Dendritic cell treated with granulocyte-macrophage colony-stimulating factor and Interleukin-4, amounts not matched to agents 40 ng/mL and 50 ng/mL, for 4 days (primary cell): ENCODE results near the gene GDPD5.
A peak's percentile ranks its signal among the peaks of the same experiment; 100 is the strongest.

Source experiments
- H3K27ac Mint-ChIP-seq: one replicate; pipeline ENCODE4 v1.8.0; 2022; ENCODE audit warnings: mild to moderate bottlenecking, mixed read lengths
- H3K27me3 Mint-ChIP-seq: one replicate; pipeline ENCODE4 v1.8.0; 2022; ENCODE audit warnings: mild to moderate bottlenecking, mixed read lengths
- H3K36me3 Mint-ChIP-seq: one replicate; pipeline ENCODE4 v1.8.0; 2022; ENCODE audit warnings: low read depth, mixed read lengths
- H3K4me1 Mint-ChIP-seq: one replicate; pipeline ENCODE4 v1.8.0; 2022; ENCODE audit warnings: low read depth, mixed read lengths
- H3K4me3 Mint-ChIP-seq: one replicate; pipeline ENCODE4 v1.8.0; 2022; ENCODE audit warnings: mild to moderate bottlenecking, moderate library complexity, mixed read lengths
- H3K9me3 Mint-ChIP-seq: one replicate; pipeline ENCODE4 v1.8.0; 2022; ENCODE audit warnings: mixed read lengths
- intact Hi-C: fragments of 100-400 bp; cut with micrococcal nuclease; formaldehyde crosslinking; loops from one replicate; pipeline ENCODE4 v1.15.0; 2022

The GDPD5 gene

DNA sequence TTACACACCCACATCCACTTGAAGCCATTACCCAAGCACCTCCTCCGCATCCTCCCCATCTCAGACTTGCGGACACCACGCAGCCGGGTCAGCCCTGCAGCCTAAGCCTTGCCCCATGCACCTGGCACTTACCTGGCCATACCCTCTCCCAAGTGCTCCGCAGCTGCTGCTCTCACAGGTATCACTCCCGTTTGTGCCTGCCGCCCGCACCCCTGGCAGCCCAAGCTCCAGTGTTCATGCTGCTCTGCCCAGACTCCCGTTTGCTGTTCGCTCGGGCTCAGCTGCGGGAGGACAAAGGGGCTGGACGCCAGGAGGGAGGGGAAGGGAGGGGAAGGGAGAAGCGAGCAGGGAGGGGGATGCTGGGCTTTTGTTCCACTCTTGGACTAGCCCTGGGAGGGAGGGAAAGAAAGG lies 92.8 kb downstream of the GDPD5 start, which contains the start of gene KLHL35:
Gene KLHL35, minus strand, starts transcription at position 293 of the 411 bp plus-strand sequence. CDS start 2,574 bp downstream, outside the sequence.
- Mint-ChIP-seq H3K27me3 (peaks cover 52% of the 10 kb centered on the region), H3K9me3 (peaks cover 12% of the 10 kb centered on the region), H3K36me3 (peaks cover 26% of the 10 kb centered on the region), H3K4me1 (peaks cover 31% of the 10 kb centered on the region), H3K4me3 (no peak within 1 kb of the TSS), H3K27ac (no peak within 1 kb of the TSS)
- intact Hi-C loops, result no loop called here

- H3K36me3 Mint-ChIP-seq, result peaks cover 26% of the 10 kb centered on the region
- H3K27me3 Mint-ChIP-seq, result peaks cover 60% of the 10 kb centered on the region
- H3K4me3 Mint-ChIP-seq, result no peak overlapping the region
- intact Hi-C loops, result loop anchor here (2.0 kb wide), 1 partner anchor 33 kb away; the partner anchor contains the start of gene RPS3
- H3K4me1 Mint-ChIP-seq, result peaks cover 37% of the 10 kb centered on the region
- peaks cover 12% of the 10 kb centered on the region for H3K9me3 Mint-ChIP-seq
- H3K27ac Mint-ChIP-seq, result no peak overlapping the region
These were observed 93.9 kb downstream of the GDPD5 start for GRCh38 chr11:75431533-75432525.

GRCh38 chr11:75430714-75431532 lies 94.8 kb downstream of the GDPD5 start:
- intact Hi-C loops, result loop anchor here (2.0 kb wide), 1 partner anchor 32 kb away; the partner anchor contains the start of gene RPS3
- Mint-ChIP-seq H3K27ac (peak overlapping the region; percentile 76), H3K27me3 (peaks cover 64% of the 10 kb centered on the region), H3K36me3 (peaks cover 26% of the 10 kb centered on the region), H3K4me3 (peak overlapping the region; percentile 76), H3K4me1 (peaks cover 37% of the 10 kb centered on the region), H3K9me3 (peaks cover 12% of the 10 kb centered on the region)

GRCh38 chr11:75429902-75430713 lies 95.6 kb downstream of the GDPD5 start:
- intact Hi-C loops, result loop anchor here (2.0 kb wide), 1 partner anchor 31 kb away; the partner anchor contains the start of gene RPS3
- Mint-ChIP-seq H3K27me3 (peaks cover 64% of the 10 kb centered on the region), H3K36me3 (peaks cover 22% of the 10 kb centered on the region), H3K9me3 (peaks cover 12% of the 10 kb centered on the region), H3K4me1 (peaks cover 37% of the 10 kb centered on the region), H3K27ac (peak overlapping the region; percentile 76), H3K4me3 (peak overlapping the region; percentile 76)

DNA sequence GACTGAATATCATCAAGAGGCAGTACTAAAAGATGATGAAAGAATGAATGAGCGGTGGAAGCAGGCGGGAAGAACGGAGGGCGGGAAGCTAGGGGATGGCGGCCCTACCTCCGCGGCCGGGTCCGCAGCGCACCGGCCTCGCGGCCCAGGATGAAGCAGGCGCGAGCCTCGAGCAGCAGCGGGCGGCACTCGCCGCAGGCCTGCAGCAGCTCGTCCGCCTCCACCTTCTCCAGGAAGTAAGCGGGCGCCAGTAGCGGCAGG lies 96.2 kb downstream of the GDPD5 start:
- Mint-ChIP-seq H3K4me3 (peak overlapping the region; percentile 39), H3K27ac (peak overlapping the region; percentile 69), H3K27me3 (peaks cover 64% of the 10 kb centered on the region), H3K9me3 (peaks cover 12% of the 10 kb centered on the region), H3K36me3 (peaks cover 16% of the 10 kb centered on the region), H3K4me1 (peaks cover 37% of the 10 kb centered on the region)
- intact Hi-C loops, result no loop called here

GRCh38 chr11:75428989-75429640 lies 96.6 kb downstream of the GDPD5 start:
- H3K4me1 Mint-ChIP-seq, result peaks cover 37% of the 10 kb centered on the region
- peaks cover 64% of the 10 kb centered on the region for H3K27me3 Mint-ChIP-seq
- intact Hi-C loops, result no loop called here
- peak overlapping the region; percentile 69 for H3K27ac Mint-ChIP-seq
- peak overlapping the region; percentile 39 for H3K4me3 Mint-ChIP-seq
- peaks cover 17% of the 10 kb centered on the region for H3K36me3 Mint-ChIP-seq
- H3K9me3 Mint-ChIP-seq, result peaks cover 12% of the 10 kb centered on the region

GRCh38 chr11:75428281-75428724 lies 97.4 kb downstream of the GDPD5 start:
- Mint-ChIP-seq H3K27me3 (peaks cover 58% of the 10 kb centered on the region), H3K27ac (peak overlapping the region; percentile 63)

DNA sequence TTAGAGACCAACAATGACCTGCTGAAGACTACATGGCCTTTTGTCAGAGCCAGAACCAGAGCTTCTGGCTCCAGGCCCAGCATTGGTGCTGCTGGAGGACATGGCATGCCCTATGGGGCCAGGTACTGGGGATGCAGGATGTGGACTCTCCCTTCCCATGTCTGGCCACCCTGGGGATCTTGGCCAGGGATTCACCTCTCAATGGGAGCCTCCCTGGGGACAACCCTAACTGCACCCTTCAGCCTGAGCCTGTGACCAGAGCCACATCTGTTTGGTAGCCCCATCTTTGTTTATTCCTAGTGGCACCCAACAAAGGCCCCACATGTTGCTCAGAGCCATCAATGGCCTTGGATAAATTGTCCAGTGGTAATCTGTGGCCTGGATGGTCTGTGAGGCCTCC lies 98.6 kb downstream of the GDPD5 start:
- Mint-ChIP-seq H3K9me3 (peaks cover 12% of the 10 kb centered on the region), H3K36me3 (peaks cover 28% of the 10 kb centered on the region), H3K4me1 (peaks cover 30% of the 10 kb centered on the region), H3K4me3 (no peak overlapping the region), H3K27ac (no peak overlapping the region), H3K27me3 (peaks cover 47% of the 10 kb centered on the region)
- intact Hi-C loops, result no loop called here

More at GRCh38 chr11:75428281-75428724, 97.4 kb downstream of the GDPD5 start:
- H3K4me3 Mint-ChIP-seq, result peak overlapping the region; percentile 74
- peaks cover 12% of the 10 kb centered on the region for H3K9me3 Mint-ChIP-seq
- H3K36me3 Mint-ChIP-seq, result peaks cover 21% of the 10 kb centered on the region
- H3K4me1 Mint-ChIP-seq, result peaks cover 37% of the 10 kb centered on the region
- intact Hi-C loops, result no loop called here

GRCh38 chr11:75426720-75427086 lies 99.0 kb downstream of the GDPD5 start:
- Mint-ChIP-seq H3K4me3 (no peak overlapping the region), H3K27me3 (peaks cover 42% of the 10 kb centered on the region), H3K36me3 (peaks cover 33% of the 10 kb centered on the region), H3K4me1 (peaks cover 26% of the 10 kb centered on the region), H3K9me3 (peaks cover 12% of the 10 kb centered on the region), H3K27ac (no peak overlapping the region)
- intact Hi-C loops, result no loop called here

DNA sequence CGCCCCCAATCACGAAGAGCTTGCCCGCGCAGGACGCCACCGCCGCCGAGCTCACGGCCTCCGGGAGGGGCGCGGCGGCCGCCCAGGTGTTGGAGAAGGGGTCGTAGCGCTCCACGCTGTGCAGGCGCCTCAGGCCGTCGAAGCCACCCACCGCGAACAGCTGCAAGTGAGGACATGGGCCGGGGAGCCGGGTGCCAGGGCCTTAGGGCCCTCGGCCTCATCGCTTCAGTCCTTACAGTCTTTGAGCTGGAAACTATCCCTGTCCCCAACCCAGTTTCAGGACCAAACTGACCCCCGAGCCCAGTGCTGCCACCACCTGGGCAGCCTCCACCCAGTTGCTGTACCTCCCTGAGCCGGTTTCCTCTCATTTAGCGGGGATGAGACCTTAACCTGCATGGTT lies 100.3 kb downstream of the GDPD5 start:
- intact Hi-C loops, result no loop called here
- Mint-ChIP-seq H3K9me3 (peaks cover 12% of the 10 kb centered on the region), H3K27me3 (peaks cover 30% of the 10 kb centered on the region), H3K36me3 (peaks cover 33% of the 10 kb centered on the region), H3K4me3 (no peak overlapping the region), H3K27ac (no peak overlapping the region), H3K4me1 (peaks cover 16% of the 10 kb centered on the region)

DNA sequence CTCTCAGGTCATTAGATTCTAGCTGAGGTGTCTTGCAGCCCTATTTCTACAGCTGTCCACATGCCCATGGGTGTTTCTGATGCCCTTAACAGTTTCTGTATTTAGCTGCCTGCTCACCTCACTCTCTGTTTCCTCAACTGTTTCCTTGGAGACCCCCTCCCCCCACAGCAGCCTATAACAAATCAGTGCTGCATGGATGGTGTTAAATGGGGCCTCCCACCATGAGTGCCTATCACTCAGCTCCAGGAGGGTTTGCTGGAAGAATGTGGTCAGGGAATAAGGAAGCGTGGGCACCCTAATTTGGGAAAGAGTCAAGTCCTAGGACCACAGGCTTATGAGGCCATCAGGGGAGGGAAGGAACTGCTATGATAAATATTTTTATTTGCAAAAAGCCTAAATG lies 101.3 kb downstream of the GDPD5 start:
- peaks cover 13% of the 10 kb centered on the region for H3K4me1 Mint-ChIP-seq
- peaks cover 9% of the 10 kb centered on the region for H3K9me3 Mint-ChIP-seq
- intact Hi-C loops, result no loop called here
- H3K27me3 Mint-ChIP-seq, result peaks cover 27% of the 10 kb centered on the region
- H3K4me3 Mint-ChIP-seq, result no peak overlapping the region
- no peak overlapping the region for H3K27ac Mint-ChIP-seq
- peaks cover 30% of the 10 kb centered on the region for H3K36me3 Mint-ChIP-seq

DNA sequence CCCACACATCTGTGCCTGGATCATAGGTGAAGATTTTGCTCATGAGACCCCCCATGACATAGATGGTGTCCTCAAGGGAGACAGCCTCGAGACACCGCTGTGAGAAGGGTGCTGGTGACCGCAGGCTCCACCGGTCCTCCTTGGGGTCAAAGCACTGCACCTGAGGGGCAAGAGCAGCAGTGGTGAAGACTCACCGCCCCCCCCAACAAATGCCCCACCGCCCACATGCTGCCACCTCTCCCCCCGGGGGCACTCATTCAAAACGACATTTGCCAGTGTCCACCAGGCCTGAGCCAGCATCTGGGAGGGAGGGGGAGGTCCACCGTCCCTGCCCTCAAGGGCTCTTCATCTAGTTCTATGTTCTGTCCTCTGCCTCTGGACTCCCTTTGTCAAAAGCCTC lies 102.0 kb downstream of the GDPD5 start:
- peaks cover 2% of the 10 kb centered on the region for H3K9me3 Mint-ChIP-seq
- H3K27ac Mint-ChIP-seq, result no peak overlapping the region
- H3K27me3 Mint-ChIP-seq, result peaks cover 20% of the 10 kb centered on the region

More for the DNA sequence above, 102.0 kb downstream of the GDPD5 start:
- Mint-ChIP-seq H3K36me3 (peaks cover 24% of the 10 kb centered on the region), H3K4me1 (peaks cover 6% of the 10 kb centered on the region), H3K4me3 (no peak overlapping the region)
- intact Hi-C loops, result no loop called here
